DMS79 treated with DMSO at 0.1 percent for 48 hours (cell line): Measurements from ENCODE around the gene ACOT12.
A peak's percentile ranks its signal among the peaks of the same experiment; 100 is the strongest.

Experiments
- DNase-seq: peaks from one replicate; lab custom pipeline; 2025; lab: John Stamatoyannopoulos, UW

The ACOT12 gene

GRCh38 chr5:81292130-81292529 lies 101.8 kb downstream of the ACOT12 start:
- DNase-seq = no peak

DNA sequence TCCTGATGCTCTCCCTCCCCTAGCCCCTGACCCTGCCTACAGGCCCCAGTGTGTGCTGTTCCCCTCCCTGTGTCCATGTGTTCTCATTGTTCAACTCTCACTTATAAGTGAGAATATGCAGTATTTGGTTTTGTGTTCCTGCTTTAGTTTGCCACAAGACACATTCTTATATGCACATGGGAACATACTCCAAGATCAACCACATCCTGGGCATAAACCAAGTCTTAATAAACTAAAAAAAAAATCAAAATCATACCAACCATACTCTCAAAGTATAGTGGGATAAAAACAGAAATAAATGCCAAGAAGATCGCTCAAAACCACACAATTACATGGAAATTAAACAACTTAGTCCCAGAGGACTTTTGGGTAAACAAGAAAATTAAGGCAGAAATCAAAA lies 103.8 kb downstream of the ACOT12 start:
- DNase-seq = no peak

- peak; percentile 12 for DNase-seq
These were observed 105.9 kb downstream of the ACOT12 start for GRCh38 chr5:81288021-81288433.

DNA sequence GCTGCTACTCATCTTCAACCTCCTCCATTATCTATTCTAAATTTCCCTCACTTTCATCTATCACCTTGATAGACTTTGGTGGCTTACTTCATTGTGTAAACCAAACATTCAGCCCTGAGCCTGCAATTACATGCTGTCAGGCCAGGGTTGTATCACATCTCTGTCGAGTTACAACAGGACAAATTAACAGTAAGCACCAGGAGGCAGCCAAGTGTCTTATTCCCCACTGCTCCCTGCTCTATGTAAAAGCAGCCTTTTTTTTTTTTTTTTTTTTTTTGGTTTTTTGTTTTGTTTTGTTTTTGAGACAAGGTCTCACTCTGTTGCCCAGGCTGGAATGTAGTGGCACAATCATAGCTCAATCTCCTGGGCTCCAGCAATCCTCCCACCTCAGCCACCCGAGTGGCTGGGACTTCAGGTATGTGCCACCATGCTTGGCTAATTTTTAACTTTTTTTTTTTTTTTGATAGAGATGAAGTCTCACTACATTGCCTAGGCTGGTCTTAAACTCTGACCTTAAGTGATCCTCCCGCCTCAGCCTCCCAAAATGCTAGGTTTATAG lies 107.8 kb downstream of the ACOT12 start:
- no peak for DNase-seq

DNA sequence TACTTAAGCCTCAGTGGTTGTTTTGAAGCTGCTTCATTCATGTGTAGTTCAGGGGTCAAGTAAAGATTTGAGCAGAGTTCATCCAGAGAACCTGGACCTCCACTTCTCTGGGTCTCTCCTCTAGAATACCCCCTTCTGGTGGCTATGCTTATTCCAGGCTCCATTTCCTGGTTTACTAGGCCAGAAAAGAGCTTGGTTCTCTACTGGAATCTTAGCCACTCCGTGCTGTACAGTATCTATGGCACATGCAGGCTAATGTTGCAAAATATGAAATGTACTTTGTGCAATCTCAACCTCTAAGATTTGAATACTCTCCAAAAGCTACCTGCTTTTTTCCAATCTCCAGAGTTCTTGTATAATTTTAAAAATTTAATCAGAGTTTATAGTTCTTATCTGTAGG lies 110.0 kb downstream of the ACOT12 start:
- DNase-seq = no peak
